HepG2 (cell line): ENCODE data around the gene HLF. TPM values are rescaled to one million over a fixed set of nuclear protein-coding genes. Genes with fewer than 3 reads are reported as not detected.

ENCODE experiments used
- MEIS1 ChIP-seq: sonication (generic); formaldehyde crosslinking; IDR thresholded peaks from 2 replicates; pipeline ENCODE4 v1.9.0; 2021; ENCODE audit warnings: mild to moderate bottlenecking, missing genetic modification reagents, moderate library complexity, borderline replicate concordance
- MEIS2 ChIP-seq: sonication (generic); formaldehyde crosslinking; IDR thresholded peaks from 2 replicates; pipeline ENCODE4 v1.9.0; 2021; ENCODE audit warnings: mild to moderate bottlenecking, missing genetic modification reagents
- POLR2G ChIP-seq: fragments of 200-400 bp; formaldehyde crosslinking; IDR thresholded peaks from 2 replicates; pipeline ENCODE4 v1.6.1; 2018; ENCODE audit warnings: mild to moderate bottlenecking, low read depth, low read length, moderate library complexity
- RBM22 ChIP-seq: fragments of 200-400 bp; formaldehyde crosslinking; optimal IDR thresholded peaks from 2 replicates; pipeline ENCODE3; 2017; ENCODE audit warnings: mild to moderate bottlenecking, low read length, moderate library complexity
- TAF1 ChIP-seq: sonication (generic); formaldehyde crosslinking; IDR thresholded peaks from 2 replicates; pipeline ENCODE4 v1.4.0; 2020; ENCODE audit warnings: missing genetic modification reagents
- ZNF776 ChIP-seq: sonication (generic); formaldehyde crosslinking; IDR thresholded peaks from 2 replicates; pipeline ENCODE4 v1.4.0; 2020; ENCODE audit warnings: mild to moderate bottlenecking, missing genetic modification reagents
- ZSCAN20 ChIP-seq: sonication (generic); formaldehyde crosslinking; IDR thresholded peaks from 2 replicates; pipeline ENCODE4 v1.4.0; 2020; ENCODE audit warnings: missing genetic modification reagents, mild to moderate bottlenecking, borderline replicate concordance
- polyA plus RNA-seq, 8 experiments: library from polyadenylated mRNA; depleted of rRNA in 3 of 8; stranded (reverse) in 7 of 8; unstranded in 1 of 8; fragments of >200 nt; fragmentation: Illumina TruSeq in 4 of 8; extraction: Trizol in 4 of 8; gene quantifications; 2 replicates each; pipeline versions ENCODE4 v1.2.1 to v1.2.3, GENCODE V29; 2011 to 2016; ENCODE audit warnings: low read depth in 4 of 8, missing spikeins in 1 of 8, mixed read lengths in 1 of 8; ENCODE audit not compliant: insufficient read depth in 1 of 8
- total RNA-seq, 5 experiments: library from RNA; depleted of rRNA; stranded (reverse); fragments of >200 nt; fragmentation: Illumina TruSeq; extraction: Trizol; gene quantifications; 2 replicates each; pipeline ENCODE4 v1.2.3, GENCODE V29; 2016; ENCODE audit warnings: low read depth in 1 of 5
- TF ChIP-seq, protein P1 (sequence below): sonication (generic); formaldehyde crosslinking; IDR thresholded peaks from 2 replicates; pipeline ENCODE4 v1.4.0; 2020; ENCODE audit warnings: missing genetic modification reagents
- TF ChIP-seq, protein P2 (sequence below): sonication (generic); formaldehyde crosslinking; IDR thresholded peaks from 2 replicates; pipeline ENCODE4 v1.5.0; 2020; ENCODE audit warnings: mild to moderate bottlenecking, missing genetic modification reagents
- TF ChIP-seq, protein P3 (sequence below): sonication (generic); formaldehyde crosslinking; IDR thresholded peaks from 2 replicates; pipeline ENCODE4 v1.5.0; 2020; ENCODE audit warnings: mild to moderate bottlenecking, missing genetic modification reagents
- TF ChIP-seq, protein P4 (sequence below): sonication (generic); formaldehyde crosslinking; IDR thresholded peaks from 2 replicates; pipeline ENCODE4 v1.8.1; 2023; ENCODE audit warnings: missing genetic modification reagents, mild to moderate bottlenecking, borderline replicate concordance
- TF ChIP-seq, protein P5 (sequence below): sonication (generic); formaldehyde crosslinking; IDR thresholded peaks from 2 replicates; pipeline ENCODE4 v1.4.0; 2020; ENCODE audit warnings: mild to moderate bottlenecking, missing genetic modification reagents
- TF ChIP-seq, protein P6 (sequence below): IDR thresholded peaks from 2 replicates; pipeline ENCODE4 v1.6.1; 2016

HLF gene
- total and polyA plus RNA-seq, 2 of the 13 experiments (the other 11 are each of a cell fraction or from before 2014, with no cell fraction given), result 202 to 346 TPM

DNA sequence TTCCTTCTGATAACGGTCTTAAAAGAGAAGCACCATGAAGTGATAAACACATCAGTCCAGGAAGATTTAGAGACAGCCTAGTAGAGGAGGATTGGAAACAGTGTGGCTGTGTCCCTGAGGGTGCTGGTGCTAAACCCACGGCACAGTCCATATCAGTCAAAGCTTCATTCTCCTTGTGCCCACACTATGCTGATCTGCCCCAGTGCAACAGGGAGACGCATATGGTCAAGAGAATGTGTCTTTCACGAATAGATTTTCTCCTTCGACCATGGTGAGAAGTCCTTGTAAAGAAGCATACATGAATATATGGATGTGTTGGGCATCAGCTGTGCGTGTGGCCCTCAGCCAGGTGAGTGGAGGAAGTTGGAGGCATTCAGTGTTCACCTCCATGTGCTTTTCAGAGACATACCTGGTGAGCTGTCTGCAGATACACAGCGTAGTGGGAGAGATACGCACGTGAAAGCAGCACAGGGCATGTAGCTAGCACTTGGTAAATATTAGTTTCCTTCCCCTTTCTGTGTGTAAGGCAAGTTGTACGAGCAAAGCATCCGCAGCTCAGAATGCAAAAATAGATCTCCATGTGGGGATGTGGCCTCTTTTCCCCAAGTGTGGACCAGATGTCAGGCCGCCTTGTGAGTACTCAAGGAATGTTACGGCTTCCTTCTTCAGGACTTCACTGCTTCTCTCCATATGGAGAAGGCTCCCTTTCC lies 29.4 kb downstream of the HLF start (continued):
- TF ChIP-seq, protein P1, sequence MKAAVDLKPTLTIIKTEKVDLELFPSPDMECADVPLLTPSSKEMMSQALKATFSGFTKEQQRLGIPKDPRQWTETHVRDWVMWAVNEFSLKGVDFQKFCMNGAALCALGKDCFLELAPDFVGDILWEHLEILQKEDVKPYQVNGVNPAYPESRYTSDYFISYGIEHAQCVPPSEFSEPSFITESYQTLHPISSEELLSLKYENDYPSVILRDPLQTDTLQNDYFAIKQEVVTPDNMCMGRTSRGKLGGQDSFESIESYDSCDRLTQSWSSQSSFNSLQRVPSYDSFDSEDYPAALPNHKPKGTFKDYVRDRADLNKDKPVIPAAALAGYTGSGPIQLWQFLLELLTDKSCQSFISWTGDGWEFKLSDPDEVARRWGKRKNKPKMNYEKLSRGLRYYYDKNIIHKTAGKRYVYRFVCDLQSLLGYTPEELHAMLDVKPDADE (CRISPR knock-in tag), result no peak
- TF ChIP-seq ZSCAN20 (no peak), ZNF776 (CRISPR knock-in tag) (0 out of 2 replicates have a peak, but pooled peaks have one; percentile 23), MEIS2 (CRISPR knock-in tag) (no peak), POLR2G (peak; percentile 53), TAF1 (CRISPR knock-in tag) (no peak), RBM22 (peak; percentile 100), MEIS1 (CRISPR knock-in tag) (no peak)
- TF ChIP-seq, protein P2, sequence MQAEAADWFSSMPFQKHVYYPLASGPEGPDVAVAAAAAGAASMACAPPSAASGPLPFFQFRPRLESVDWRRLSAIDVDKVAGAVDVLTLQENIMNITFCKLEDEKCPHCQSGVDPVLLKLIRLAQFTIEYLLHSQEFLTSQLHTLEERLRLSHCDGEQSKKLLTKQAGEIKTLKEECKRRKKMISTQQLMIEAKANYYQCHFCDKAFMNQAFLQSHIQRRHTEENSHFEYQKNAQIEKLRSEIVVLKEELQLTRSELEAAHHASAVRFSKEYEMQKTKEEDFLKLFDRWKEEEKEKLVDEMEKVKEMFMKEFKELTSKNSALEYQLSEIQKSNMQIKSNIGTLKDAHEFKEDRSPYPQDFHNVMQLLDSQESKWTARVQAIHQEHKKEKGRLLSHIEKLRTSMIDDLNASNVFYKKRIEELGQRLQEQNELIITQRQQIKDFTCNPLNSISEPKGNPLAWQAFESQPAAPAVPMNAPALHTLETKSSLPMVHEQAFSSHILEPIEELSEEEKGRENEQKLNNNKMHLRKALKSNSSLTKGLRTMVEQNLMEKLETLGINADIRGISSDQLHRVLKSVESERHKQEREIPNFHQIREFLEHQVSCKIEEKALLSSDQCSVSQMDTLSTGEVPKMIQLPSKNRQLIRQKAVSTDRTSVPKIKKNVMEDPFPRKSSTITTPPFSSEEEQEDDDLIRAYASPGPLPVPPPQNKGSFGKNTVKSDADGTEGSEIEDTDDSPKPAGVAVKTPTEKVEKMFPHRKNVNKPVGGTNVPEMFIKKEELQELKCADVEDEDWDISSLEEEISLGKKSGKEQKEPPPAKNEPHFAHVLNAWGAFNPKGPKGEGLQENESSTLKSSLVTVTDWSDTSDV (CRISPR knock-in tag), result no peak
- TF ChIP-seq, protein P3, sequence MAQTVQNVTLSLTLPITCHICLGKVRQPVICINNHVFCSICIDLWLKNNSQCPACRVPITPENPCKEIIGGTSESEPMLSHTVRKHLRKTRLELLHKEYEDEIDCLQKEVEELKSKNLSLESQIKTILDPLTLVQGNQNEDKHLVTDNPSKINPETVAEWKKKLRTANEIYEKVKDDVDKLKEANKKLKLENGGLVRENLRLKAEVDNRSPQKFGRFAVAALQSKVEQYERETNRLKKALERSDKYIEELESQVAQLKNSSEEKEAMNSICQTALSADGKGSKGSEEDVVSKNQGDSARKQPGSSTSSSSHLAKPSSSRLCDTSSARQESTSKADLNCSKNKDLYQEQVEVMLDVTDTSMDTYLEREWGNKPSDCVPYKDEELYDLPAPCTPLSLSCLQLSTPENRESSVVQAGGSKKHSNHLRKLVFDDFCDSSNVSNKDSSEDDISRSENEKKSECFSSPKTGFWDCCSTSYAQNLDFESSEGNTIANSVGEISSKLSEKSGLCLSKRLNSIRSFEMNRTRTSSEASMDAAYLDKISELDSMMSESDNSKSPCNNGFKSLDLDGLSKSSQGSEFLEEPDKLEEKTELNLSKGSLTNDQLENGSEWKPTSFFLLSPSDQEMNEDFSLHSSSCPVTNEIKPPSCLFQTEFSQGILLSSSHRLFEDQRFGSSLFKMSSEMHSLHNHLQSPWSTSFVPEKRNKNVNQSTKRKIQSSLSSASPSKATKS (CRISPR knock-in tag), result 0 out of 2 replicates have a peak, but pooled peaks have one; percentile 35
- TF ChIP-seq, protein P4, sequence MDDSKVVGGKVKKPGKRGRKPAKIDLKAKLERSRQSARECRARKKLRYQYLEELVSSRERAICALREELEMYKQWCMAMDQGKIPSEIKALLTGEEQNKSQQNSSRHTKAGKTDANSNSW, result no peak
- TF ChIP-seq, protein P5, sequence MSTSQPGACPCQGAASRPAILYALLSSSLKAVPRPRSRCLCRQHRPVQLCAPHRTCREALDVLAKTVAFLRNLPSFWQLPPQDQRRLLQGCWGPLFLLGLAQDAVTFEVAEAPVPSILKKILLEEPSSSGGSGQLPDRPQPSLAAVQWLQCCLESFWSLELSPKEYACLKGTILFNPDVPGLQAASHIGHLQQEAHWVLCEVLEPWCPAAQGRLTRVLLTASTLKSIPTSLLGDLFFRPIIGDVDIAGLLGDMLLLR, result no peak
- TF ChIP-seq, protein P6, sequence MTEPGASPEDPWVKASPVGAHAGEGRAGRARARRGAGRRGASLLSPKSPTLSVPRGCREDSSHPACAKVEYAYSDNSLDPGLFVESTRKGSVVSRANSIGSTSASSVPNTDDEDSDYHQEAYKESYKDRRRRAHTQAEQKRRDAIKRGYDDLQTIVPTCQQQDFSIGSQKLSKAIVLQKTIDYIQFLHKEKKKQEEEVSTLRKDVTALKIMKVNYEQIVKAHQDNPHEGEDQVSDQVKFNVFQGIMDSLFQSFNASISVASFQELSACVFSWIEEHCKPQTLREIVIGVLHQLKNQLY (CRISPR knock-in tag), result no peak
